Transverse colon (tissue), 4 donors: Measurements from ENCODE around the gene ARHGAP24. TPM values are rescaled to one million over a fixed set of nuclear protein-coding genes. Genes with fewer than 3 reads are reported as not detected.

Source experiments
- DNase-seq: peaks from one replicate; pipeline ENCODE4 v3.0.0-alpha.2; 2019
- H3K27ac ChIP-seq, 4 donors: fragments of 200-600 bp; sonication (generic); 2 replicates each; pipeline ENCODE4 v1.5.1; 2016 to 2018; ENCODE audit warnings: inconsistent platforms in 4 of 4
- H3K27me3 ChIP-seq: fragments of 200-600 bp; sonication (generic); 2 replicates; pipeline ENCODE4 v1.5.1; 2017; ENCODE audit warnings: inconsistent platforms
- H3K36me3 ChIP-seq, 4 donors: fragments of 200-600 bp; sonication (generic); 2 replicates each; pipeline ENCODE4 v1.5.1; 2017 to 2019; ENCODE audit warnings: inconsistent platforms in 4 of 4
- H3K4me1 ChIP-seq, 4 donors: fragments of 200-600 bp; sonication (generic); 2 replicates each; pipeline ENCODE4 v1.5.1; 2017 to 2020; ENCODE audit warnings: inconsistent platforms in 4 of 4
- H3K4me3 ChIP-seq, 4 donors: fragments of 200-600 bp; sonication (generic); 1 replicate in 1 of 4; 2 replicates in 3 of 4; pipeline versions ENCODE4 v1.5.1 to v1.6.1; 2017 to 2019; ENCODE audit warnings: inconsistent platforms in 4 of 4
- H3K9me3 ChIP-seq, 2 donors: fragments of 200-600 bp; sonication (generic); 2 replicates each; pipeline ENCODE4 v1.5.1; 2017 to 2019; ENCODE audit warnings: inconsistent platforms in 2 of 2
- CTCF ChIP-seq, 5 experiments: fragments of 200-600 bp in 3 of 5; fragments of 450-650 bp in 2 of 5; sonication (generic) in 3 of 5; IDR thresholded peaks; 1 replicate in 2 of 5; 2 replicates in 3 of 5; pipeline ENCODE4 v1.5.1; 2016 to 2017; ENCODE audit warnings: antibody characterized with exemption in 5 of 5, inconsistent platforms in 3 of 5, mild to moderate bottlenecking in 2 of 5, moderate library complexity in 1 of 5
- EP300 ChIP-seq: sonication (generic); formaldehyde crosslinking; IDR thresholded peaks from one replicate; pipeline ENCODE4 v1.6.1; 2017; ENCODE audit warnings: antibody characterized with exemption, low read depth
- POLR2A ChIP-seq: fragments of 450-650 bp; IDR thresholded peaks from one replicate; pipeline ENCODE4 v1.6.1; 2016; ENCODE audit warnings: antibody characterized with exemption, mild to moderate bottlenecking, moderate library complexity
- POLR2AphosphoS5 ChIP-seq, 3 donors: sonication (generic); formaldehyde crosslinking; IDR thresholded peaks; one replicate each; pipeline ENCODE4 v1.6.1; 2016; ENCODE audit warnings: antibody characterized with exemption in 3 of 3
- WGBS, 2 donors: methylation state at CpG; one replicate each; pipeline ENCODE4 v1.1.5; 2018; ENCODE audit warnings: low coverage in 1 of 2; 5-methylcytosine and 5-hydroxymethylcytosine counted together
- in situ Hi-C, 4 donors: fragments of 200-750 bp; cut with MboI; loops; one replicate each; pipeline versions ENCODE4 v1.15.0 to v1.15.1; 2017; ENCODE audit warnings: low sequenced_read_pairs in 3 of 4, low pct_ligation_motif_present in 1 of 4, low pct_unique_long_range_greater_than_20kb in 1 of 4
- intact Hi-C: fragments of 100-400 bp; cut with DNase I; formaldehyde crosslinking; loops from one replicate; pipeline ENCODE4 v1.15.1; 2023; ENCODE audit warnings: low total_unique reads
- total RNA-seq, 4 donors: library from RNA; depleted of rRNA; stranded (reverse); fragments of >200 nt; gene quantifications; one replicate each; pipeline ENCODE4 v1.1.0, GENCODE V29; 2016

The ARHGAP24 gene
- total RNA-seq, 4 donors from 2014 or later, result 4.2 to 32.0 (median 12.6) TPM

- TF ChIP-seq CTCF (IDR thresholded peaks at IDR 0.05) (no peak), POLR2A (no peak), POLR2AphosphoS5 (IDR thresholded peaks at IDR 0.05) (no peak), EP300 (no peak)
- no peak overlapping the region for H3K27ac ChIP-seq
Observed at GRCh38 chr4:85824166-85824945, 349.4 kb downstream of the ARHGAP24 start.

GRCh38 chr4:85826060-85826678 is 351.2 kb downstream of the ARHGAP24 start:
- in situ Hi-C loops (no loop called here), intact Hi-C loops (no loop called here)
- H3K9me3 ChIP-seq, result no peaks in the 10 kb centered on the region
- H3K27ac ChIP-seq, result peak overlapping the region in 2 of 4 donors; percentile 7 to 32
- 28 to 33% methylated on average over 4 to 7 of the region's 7 CpGs for WGBS, 2 donors
- peak; percentile 24 for DNase-seq
- peaks cover 9 to 34% (median 17%) of the 10 kb centered on the region in 4 donors for H3K4me1 ChIP-seq
- TF ChIP-seq POLR2AphosphoS5 (IDR thresholded peaks at IDR 0.05) (no peak), CTCF (IDR thresholded peaks at IDR 0.05) (peak in 1 of 5 experiments; percentile 21)
- no peaks in the 10 kb centered on the region for H3K36me3 ChIP-seq
- no peaks in the 10 kb centered on the region for H3K27me3 ChIP-seq
- no peak overlapping the region for H3K4me3 ChIP-seq

More at GRCh38 chr4:85824166-85824945, 349.4 kb downstream of the ARHGAP24 start:
- H3K4me3 ChIP-seq, result no peak overlapping the region
- no peaks in the 10 kb centered on the region for H3K27me3 ChIP-seq
- no peak for DNase-seq
- WGBS, 2 donors, result 77 to 78% methylated on average over 4 to 5 of the region's 5 CpGs
- intact Hi-C loops, result no loop called here
- in situ Hi-C loops, result loop anchor here in 1 of 4 donors (25.0 kb wide), 1 partner anchor 138 kb away; no protein-coding TSS in a partner anchor
- peaks cover 9 to 34% (median 17%) of the 10 kb centered on the region in 4 donors for H3K4me1 ChIP-seq
- no peaks in the 10 kb centered on the region for H3K9me3 ChIP-seq
- H3K36me3 ChIP-seq, result no peaks in the 10 kb centered on the region

- TF ChIP-seq EP300, result no peak
- TF ChIP-seq CTCF (IDR thresholded peaks at IDR 0.05), result no peak
- TF ChIP-seq POLR2AphosphoS5 (IDR thresholded peaks at IDR 0.05), result no peak
- no peak for TF ChIP-seq POLR2A
- intact Hi-C loops, result no loop called here
- in situ Hi-C loops, result no loop called here
- peak overlapping the region in 1 of 4 donors; percentile 28 for H3K4me3 ChIP-seq
- peaks cover 9 to 38% (median 17%) of the 10 kb centered on the region in 4 donors for H3K4me1 ChIP-seq
- no peaks in the 10 kb centered on the region for H3K27me3 ChIP-seq
- 41 to 45% methylated on average over 13 of the region's 13 CpGs for WGBS, 2 donors
- H3K36me3 ChIP-seq, result no peaks in the 10 kb centered on the region
- no peaks in the 10 kb centered on the region for H3K9me3 ChIP-seq
- no peak for DNase-seq
- H3K27ac ChIP-seq, result peak overlapping the region; percentile 40 to 57 (median 52)
Observed at GRCh38 chr4:85828027-85828890, 353.3 kb downstream of the ARHGAP24 start.
